ENCODE measurements around the gene PRADC1. TPM values are rescaled to one million over a fixed set of nuclear protein-coding genes. Genes with fewer than 3 reads are reported as not detected.

The PRADC1 gene
- total RNA-seq, 1 donor from 2014 or later, result 77.0 TPM

Other genes starting within 250 kb of the PRADC1 start
- gene SFXN5, start 161.5 kb downstream of the PRADC1 start, total RNA-seq, result 9.3 TPM
- 95.3 TPM for gene RAB11FIP5, start 120.3 kb downstream of the PRADC1 start, total RNA-seq
- gene NOTO, start 30.7 kb downstream of the PRADC1 start, total RNA-seq, result not detected
- 10.1 TPM for gene SMYD5, start 19.0 kb downstream of the PRADC1 start, total RNA-seq
- gene CCT7, start 1.1 kb upstream of the PRADC1 start, total RNA-seq, result 226 TPM
- gene FBXO41, start 51.2 kb upstream of the PRADC1 start, total RNA-seq, result 5.2 TPM
- gene EGR4, start 60.3 kb upstream of the PRADC1 start, total RNA-seq, result not detected
- gene ALMS1, start 152.6 kb upstream of the PRADC1 start, total RNA-seq, result 12.8 TPM